HepG2 (cell line): ENCODE measurements around the gene BMF. TPM values are rescaled to one million over a fixed set of nuclear protein-coding genes. Genes with fewer than 3 reads are reported as not detected.

Source experiments
- ATAC-seq: fragments of 200-7000 bp; cut with Tn5 transposase; 3 replicates; pipeline ENCODE4 v1.9.1; 2020; ENCODE audit warnings: mild to moderate bottlenecking, moderate library complexity
- BruUV-seq: library from RNA; stranded (reverse); fragments of 400-500 nt; replicated peaks from 2 replicates; lab custom pipeline; 2021; lab: Mats Ljungman, UMichigan
- CTCF ChIA-PET: fragments of 300-600 bp; formaldehyde crosslinking; extraction: SDS; loops from one replicate; lab custom pipeline; 2021; ENCODE audit warnings: low total read pairs, inconsistent platforms, low intra/inter-chr PET ratio; lab: Yijun Ruan, JAX
- POLR2A ChIA-PET: fragments of 350-600 bp; sonication (Branson Sonifier 250); formaldehyde crosslinking; loops from one replicate; lab custom pipeline; 2020; ENCODE audit warnings: antibody characterized with exemption, inconsistent platforms; lab: Yijun Ruan, JAX
- DNase-seq: peaks from one replicate; pipeline ENCODE4 v3.0.0-alpha.2; 2015; ENCODE audit warnings: low spot score
- FAIRE-seq: peaks from 3 replicates; lab custom pipeline; 2011; peaks lifted over from hg19 to GRCh38; lab: Jason Lieb, UNC
- H2AFZ ChIP-seq: one replicate; pipeline ENCODE4 v1.6.1; 2011; ENCODE audit warnings: low read length, inconsistent platforms
- H3K27ac ChIP-seq: fragments of 300-600 bp; 3 replicates; pipeline ENCODE4 v1.8.0; 2011; ENCODE audit warnings: mixed run types, mild to moderate bottlenecking, mixed read lengths, low read length, inconsistent platforms; ENCODE audit not compliant: insufficient read depth; ENCODE audit errors: extremely low read length
- H3K27me3 ChIP-seq, 2 experiments: fragments of 200-600 bp in 1 of 2; 2 replicates in 1 of 2; 3 replicates in 1 of 2; pipeline versions ENCODE4 v1.6.0 to v1.8.0; 2011; ENCODE audit warnings: low read length in 2 of 2, mild to moderate bottlenecking in 2 of 2, moderate library complexity in 2 of 2, inconsistent platforms in 1 of 2; ENCODE audit not compliant: insufficient read depth in 2 of 2, control insufficient read depth in 1 of 2
- H3K36me3 ChIP-seq, 2 experiments: fragments of 200-600 bp in 1 of 2; replicated peaks in 1 of 2; 2 replicates in 1 of 2; 3 replicates in 1 of 2; pipeline versions ENCODE4 v1.5.1 to v1.8.0; 2011; ENCODE audit warnings: low read length in 2 of 2, inconsistent platforms in 1 of 2; ENCODE audit not compliant: insufficient read depth in 2 of 2, control insufficient read depth in 1 of 2
- H3K4me1 ChIP-seq: 2 replicates; pipeline ENCODE4 v1.5.1; 2012; ENCODE audit warnings: low read length, inconsistent platforms; ENCODE audit not compliant: insufficient read depth
- H3K4me2 ChIP-seq: 2 replicates; pipeline ENCODE4 v1.6.0; 2011; ENCODE audit warnings: low read depth, low read length, inconsistent platforms
- H3K4me3 ChIP-seq, 3 experiments: fragments of 200-600 bp in 1 of 3; sonication (generic), shearing (Covaris generic) in 1 of 3; replicated peaks in 1 of 3; 2 replicates each; pipeline ENCODE4 v1.5.1; 2011 to 2016; ENCODE audit warnings: low read length in 3 of 3, inconsistent platforms in 2 of 3, low read depth in 2 of 3, mild to moderate bottlenecking in 2 of 3, control low read depth in 1 of 3, mixed read lengths in 1 of 3; ENCODE audit not compliant: insufficient read depth in 1 of 3
- H3K79me2 ChIP-seq: one replicate; pipeline ENCODE4 v1.6.1; 2011; ENCODE audit warnings: low read length, inconsistent platforms; ENCODE audit not compliant: insufficient read depth
- H3K9ac ChIP-seq: 2 replicates; pipeline ENCODE4 v1.6.0; 2011; ENCODE audit warnings: mild to moderate bottlenecking, low read depth, low read length, inconsistent platforms; ENCODE audit not compliant: insufficient read depth
- H3K9me3 ChIP-seq: 2 replicates; pipeline ENCODE4 v1.5.1; 2012; ENCODE audit warnings: mild to moderate bottlenecking, low read length
- H4K20me1 ChIP-seq: 2 replicates; pipeline ENCODE4 v1.6.0; 2011; ENCODE audit warnings: inconsistent platforms, mild to moderate bottlenecking, low read length, moderate library complexity; ENCODE audit not compliant: insufficient read depth
- FOXA1 ChIP-seq, 2 experiments: fragments of 450-650 bp in 1 of 2; sonication (generic) in 1 of 2; formaldehyde crosslinking in 1 of 2; IDR thresholded peaks; 2 replicates each; pipeline versions ENCODE4 v1.4.0 to v1.6.1; 2016 to 2020; ENCODE audit warnings: missing genetic modification reagents in 1 of 2
- NFRKB ChIP-seq: fragments of 450-650 bp; IDR thresholded peaks from 2 replicates; pipeline ENCODE4 v1.6.1; 2017
- PCBP2 ChIP-seq: fragments of 200-400 bp; formaldehyde crosslinking; optimal IDR thresholded peaks from 2 replicates; pipeline ENCODE3; 2018; ENCODE audit warnings: low read length, low read depth; ENCODE audit not compliant: poor library complexity, severe bottlenecking
- SIN3A ChIP-seq: IDR thresholded peaks from 2 replicates; pipeline ENCODE4 v1.6.1; 2011; ENCODE audit warnings: low read depth, mild to moderate bottlenecking, control low read depth, low read length, borderline replicate concordance
- SMAD1 ChIP-seq: sonication (generic); formaldehyde crosslinking; IDR thresholded peaks from 2 replicates; pipeline ENCODE4 v1.4.0; 2020; ENCODE audit warnings: missing genetic modification reagents, low read depth, mild to moderate bottlenecking, borderline replicate concordance
- THAP7 ChIP-seq: sonication (generic); formaldehyde crosslinking; IDR thresholded peaks from 2 replicates; pipeline ENCODE4 v1.8.1; 2023; ENCODE audit warnings: mild to moderate bottlenecking, missing genetic modification reagents
- ZNF234 ChIP-seq: sonication (generic); formaldehyde crosslinking; conservative IDR thresholded peaks from 2 replicates; pipeline ENCODE4 v1.5.1; 2020; ENCODE audit warnings: mild to moderate bottlenecking, missing genetic modification reagents
- ZNF256 ChIP-seq: sonication (generic); formaldehyde crosslinking; conservative IDR thresholded peaks from 2 replicates; pipeline ENCODE4 v1.4.0; 2020; ENCODE audit warnings: missing genetic modification reagents
- ZNF558 ChIP-seq: sonication (generic); formaldehyde crosslinking; IDR thresholded peaks from 2 replicates; pipeline ENCODE4 v1.9.0; 2022; ENCODE audit warnings: mild to moderate bottlenecking, missing genetic modification reagents, borderline replicate concordance
- WGBS: methylation state at CpG from one replicate; pipeline ENCODE4 v1.1.6; 2017; ENCODE audit warnings: low lambda C conversion rate; 5-methylcytosine and 5-hydroxymethylcytosine counted together
- in situ Hi-C: cut with HindIII; loops from 2 replicates; pipeline ENCODE4 v1.10.0; 2017; ENCODE audit warnings: low pct_unique_long_range_greater_than_20kb; ENCODE audit not compliant: extremely low pct_ligation_motif_present
- intact Hi-C: fragments of 100-400 bp; cut with micrococcal nuclease; formaldehyde crosslinking; loops from one replicate; pipeline ENCODE4 v1.10.0; 2022; ENCODE audit not compliant: unreplicated experiment
- polyA plus RNA-seq, 8 experiments: library from polyadenylated mRNA; depleted of rRNA in 3 of 8; stranded (reverse) in 7 of 8; unstranded in 1 of 8; fragments of >200 nt; fragmentation: Illumina TruSeq in 4 of 8; extraction: Trizol in 4 of 8; gene quantifications; 2 replicates each; pipeline versions ENCODE4 v1.2.1 to v1.2.3, GENCODE V29; 2011 to 2016; ENCODE audit warnings: low read depth in 4 of 8, missing spikeins in 1 of 8, mixed read lengths in 1 of 8; ENCODE audit not compliant: insufficient read depth in 1 of 8
- total RNA-seq, 5 experiments: library from RNA; depleted of rRNA; stranded (reverse); fragments of >200 nt; fragmentation: Illumina TruSeq; extraction: Trizol; gene quantifications; 2 replicates each; pipeline ENCODE4 v1.2.3, GENCODE V29; 2016; ENCODE audit warnings: low read depth in 1 of 5

Gene BMF
- total and polyA plus RNA-seq, 2 of the 13 experiments (the other 11 are each of a cell fraction or from before 2014, with no cell fraction given) = 8.7 to 15.9 TPM

- TF ChIP-seq SMAD1 (CRISPR knock-in tag) (no peak), THAP7 (no peak), NFRKB (no peak), ZNF234 (CRISPR knock-in tag) (no peak), PCBP2 (no peak), ZNF558 (CRISPR knock-in tag) (no peak)
Measured at GRCh38 chr15:40066589-40066988, 42.1 kb downstream of the BMF start (continued).

GRCh38 chr15:40065166-40065565 lies 43.5 kb downstream of the BMF start:
- Histone ChIP-seq H3K27me3 (no peaks in the 10 kb centered on the region), H3K4me3 (no peak overlapping the region), H3K9ac (no peak overlapping the region), H4K20me1 (no peaks in the 10 kb centered on the region), H3K79me2 (no peaks in the 10 kb centered on the region), H3K4me2 (no peak overlapping the region), H2AFZ (no peak overlapping the region), H3K27ac (no peak overlapping the region), H3K4me1 (peaks cover 49% of the 10 kb centered on the region), H3K36me3 (no peaks in the 10 kb centered on the region), H3K9me3 (no peaks in the 10 kb centered on the region)
- BruUV-seq = no TSS peak
- 100% methylated on average over 1 of the region's 3 CpGs for WGBS
- intact Hi-C loops (loop anchor here (5.0 kb wide), 1 partner anchor 42 kb away; the partner anchor contains the start of gene BMF), in situ Hi-C loops (no loop called here)
- FAIRE-seq (no peak), ATAC-seq (no peak), DNase-seq (no peak)
- TF ChIP-seq ZNF256 (CRISPR knock-in tag) (no peak), SIN3A (no peak), FOXA1 (IDR thresholded peaks at IDR 0.05) (no peak), FOXA1 (CRISPR knock-in tag; IDR thresholded peaks at IDR 0.05) (no peak)
- ChIA-PET CTCF (no interaction called here), POLR2A (interaction anchor here (1.4 kb wide), 2 partner anchors 12 to 17 kb away, joined by 4 to 6 read pairs; no protein-coding TSS in a partner anchor)
